ENCODE data around the gene CWC25.

DNA sequence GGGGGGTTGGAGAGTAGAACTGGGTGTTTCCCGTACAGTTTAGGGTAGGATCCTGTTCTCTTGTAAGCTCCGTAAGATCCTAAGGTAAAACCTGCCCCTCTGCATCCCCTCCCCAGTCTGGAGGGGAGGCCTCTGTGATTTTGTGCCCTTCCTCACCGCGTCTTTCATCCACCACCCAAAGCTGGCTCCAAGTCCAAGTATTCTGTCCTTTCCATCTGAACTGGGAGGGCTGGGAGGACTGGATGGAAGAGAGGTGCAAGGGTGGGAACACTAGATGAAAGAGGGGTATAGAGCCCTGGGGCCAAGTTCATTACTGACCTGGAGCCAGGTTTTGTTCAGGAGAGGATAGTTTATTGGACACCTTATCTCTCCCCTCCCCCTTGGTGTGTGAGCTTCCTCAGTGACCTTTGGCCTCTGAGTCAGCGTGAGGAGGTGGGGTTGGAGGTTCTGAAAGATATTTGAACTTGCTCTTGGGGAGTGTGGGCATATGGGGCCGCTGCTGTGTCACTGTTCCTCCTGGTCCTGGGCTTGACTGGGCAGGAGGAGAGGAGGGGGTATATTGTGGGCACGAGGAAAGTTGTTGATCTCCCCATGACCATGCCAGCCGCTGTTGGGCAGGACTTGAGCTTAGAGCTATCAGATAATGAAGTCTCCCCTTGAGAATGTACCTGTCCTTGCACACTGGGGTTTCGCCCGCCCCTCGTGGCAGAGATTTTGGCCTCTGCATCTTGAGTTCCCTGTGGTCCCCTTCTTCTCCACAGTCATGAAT, 46.3 kb upstream of the CWC25 start:
- TF ChIP-seq POLR2A (IDR thresholded peaks at IDR 0.05): peak in 1 of 2 donors; percentile 65
- TF ChIP-seq, protein P1, sequence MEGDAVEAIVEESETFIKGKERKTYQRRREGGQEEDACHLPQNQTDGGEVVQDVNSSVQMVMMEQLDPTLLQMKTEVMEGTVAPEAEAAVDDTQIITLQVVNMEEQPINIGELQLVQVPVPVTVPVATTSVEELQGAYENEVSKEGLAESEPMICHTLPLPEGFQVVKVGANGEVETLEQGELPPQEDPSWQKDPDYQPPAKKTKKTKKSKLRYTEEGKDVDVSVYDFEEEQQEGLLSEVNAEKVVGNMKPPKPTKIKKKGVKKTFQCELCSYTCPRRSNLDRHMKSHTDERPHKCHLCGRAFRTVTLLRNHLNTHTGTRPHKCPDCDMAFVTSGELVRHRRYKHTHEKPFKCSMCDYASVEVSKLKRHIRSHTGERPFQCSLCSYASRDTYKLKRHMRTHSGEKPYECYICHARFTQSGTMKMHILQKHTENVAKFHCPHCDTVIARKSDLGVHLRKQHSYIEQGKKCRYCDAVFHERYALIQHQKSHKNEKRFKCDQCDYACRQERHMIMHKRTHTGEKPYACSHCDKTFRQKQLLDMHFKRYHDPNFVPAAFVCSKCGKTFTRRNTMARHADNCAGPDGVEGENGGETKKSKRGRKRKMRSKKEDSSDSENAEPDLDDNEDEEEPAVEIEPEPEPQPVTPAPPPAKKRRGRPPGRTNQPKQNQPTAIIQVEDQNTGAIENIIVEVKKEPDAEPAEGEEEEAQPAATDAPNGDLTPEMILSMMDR (IDR thresholded peaks at IDR 0.05): peak in 1 of 6 experiments; percentile 14

Data from adrenal gland (tissue), 5 donors.